ENCODE results near the gene MAP2K6. TPM values are rescaled to one million over a fixed set of nuclear protein-coding genes. Genes with fewer than 3 reads are reported as not detected.

MAP2K6 gene
- total RNA-seq, 2 experiments from 2014 or later = 2.2 TPM

- ChIA-PET POLR2A (no interaction called here), CTCF (interaction anchor here (1.7 kb wide), 1 partner anchor 9 kb away, joined by 7 read pairs; no protein-coding TSS in a partner anchor)
- intact Hi-C loops (cut with micrococcal nuclease) = no loop called here
- peaks cover 8% of the 10 kb centered on the region for H3K4me1 Mint-ChIP-seq (ENCODE audit: low read depth)
- no peaks in the 10 kb centered on the region for H3K36me3 Mint-ChIP-seq
- no peak for DNase-seq
- H3K27ac Mint-ChIP-seq = no peak overlapping the region
- H3K27me3 Mint-ChIP-seq = peaks cover 2% of the 10 kb centered on the region
- no peak overlapping the region for H3K4me3 Mint-ChIP-seq
- H3K9me3 Mint-ChIP-seq = no peaks in the 10 kb centered on the region
Measured at GRCh38 chr17:69597898-69598692, 183.6 kb downstream of the MAP2K6 start.

- peaks cover 10% of the 10 kb centered on the region for H3K4me1 Mint-ChIP-seq (ENCODE audit: low read depth)
- ChIA-PET POLR2A (no interaction called here), CTCF (no interaction called here)
- H3K9me3 Mint-ChIP-seq = no peaks in the 10 kb centered on the region
- no peaks in the 10 kb centered on the region for H3K36me3 Mint-ChIP-seq
- no peak overlapping the region for H3K4me3 Mint-ChIP-seq
- no peak for DNase-seq
- no peak overlapping the region for H3K27ac Mint-ChIP-seq
- intact Hi-C loops (cut with micrococcal nuclease) = no loop called here
- H3K27me3 Mint-ChIP-seq = peaks cover 2% of the 10 kb centered on the region
Measured at GRCh38 chr17:69602972-69603371, 188.5 kb downstream of the MAP2K6 start.

Other genes with a start within 250 kb of the MAP2K6 start
- gene ABCA10, start 185.9 kb upstream of the MAP2K6 start, total RNA-seq = under 1 TPM; 0.22 to 0.38 TPM
- gene ABCA5, start 87.6 kb upstream of the MAP2K6 start, total RNA-seq = 10 to 100 TPM; 12.8 to 13.0 TPM